PC-3 (cell line): ENCODE measurements around the gene COL6A2. TPM values are rescaled to one million over a fixed set of nuclear protein-coding genes. Genes with fewer than 3 reads are reported as not detected.

Experiments used
- ATAC-seq: fragments of 200-7000 bp; cut with Tn5 transposase; 2 replicates; pipeline ENCODE4 v1.9.1; 2020; ENCODE audit warnings: mild to moderate bottlenecking, moderate library complexity
- BruUV-seq: library from RNA; stranded (reverse); fragments of 400-500 nt; replicated peaks from 2 replicates; lab custom pipeline; 2021; lab: Mats Ljungman, UMichigan
- CTCF ChIA-PET: fragments of 300-600 bp; sonication (Branson Sonifier 250); formaldehyde crosslinking; loops from one replicate; lab custom pipeline; 2022; ENCODE audit warnings: antibody characterized with exemption; lab: Charles Lee
- POLR2A ChIA-PET: fragments of 300-600 bp; sonication (Branson Sonifier 250); formaldehyde crosslinking; loops from one replicate; lab custom pipeline; 2022; ENCODE audit warnings: antibody characterized with exemption; ENCODE audit not compliant: unreplicated experiment; lab: Charles Lee
- DNase-seq: peaks from one replicate; pipeline ENCODE4 v3.0.0-alpha.2; 2015
- H2AFZ ChIP-seq: fragments of 300-600 bp; sonication (generic); 2 replicates; pipeline ENCODE4 v1.6.0; 2016; ENCODE audit warnings: antibody characterized with exemption, low read length
- H3F3A ChIP-seq: fragments of 300-600 bp; sonication (generic); one replicate; pipeline ENCODE4 v1.6.0; 2017; ENCODE audit warnings: antibody characterized with exemption, low read length, control low read depth, mild to moderate bottlenecking; ENCODE audit not compliant: unreplicated experiment
- H3K27ac ChIP-seq: fragments of 300-600 bp; sonication (generic); 2 replicates; pipeline ENCODE4 v1.5.1; 2016; ENCODE audit warnings: mild to moderate bottlenecking, low read length
- H3K27me3 ChIP-seq: fragments of 300-600 bp; sonication (generic); 2 replicates; pipeline ENCODE4 v1.6.1; 2016; ENCODE audit warnings: low read length, mixed read lengths
- H3K36me3 ChIP-seq: fragments of 300-600 bp; sonication (generic); 2 replicates; pipeline ENCODE4 v1.6.1; 2016; ENCODE audit warnings: low read depth, mixed run types, low read length, mixed read lengths
- H3K4me1 ChIP-seq: fragments of 300-600 bp; sonication (generic); 2 replicates; pipeline ENCODE4 v1.5.1; 2016; ENCODE audit warnings: low read length; ENCODE audit not compliant: insufficient read depth
- H3K4me2 ChIP-seq: fragments of 300-600 bp; sonication (generic); 2 replicates; pipeline ENCODE4 v1.6.0; 2016; ENCODE audit warnings: low read length
- H3K4me3 ChIP-seq: fragments of 300-600 bp; sonication (generic); 2 replicates; pipeline ENCODE4 v1.5.1; 2016; ENCODE audit warnings: mild to moderate bottlenecking, low read length, mixed read lengths
- H3K79me2 ChIP-seq: fragments of 300-600 bp; sonication (generic); 2 replicates; pipeline ENCODE4 v1.6.1; 2017; ENCODE audit warnings: low read length, mixed read lengths
- H3K9ac ChIP-seq: fragments of 300-600 bp; sonication (generic); 2 replicates; pipeline ENCODE4 v1.6.0; 2016; ENCODE audit warnings: mild to moderate bottlenecking, low read length
- H3K9me2 ChIP-seq: fragments of 300-600 bp; sonication (generic); replicated peaks from 2 replicates; pipeline ENCODE4 v1.6.1; 2016; ENCODE audit warnings: mixed run types, low read length, mixed read lengths
- H3K9me3 ChIP-seq: fragments of 300-600 bp; sonication (generic); 2 replicates; pipeline ENCODE4 v1.6.1; 2016; ENCODE audit warnings: low read length, mixed read lengths
- H4K20me1 ChIP-seq: fragments of 300-600 bp; sonication (generic); 2 replicates; pipeline ENCODE4 v1.6.1; 2016; ENCODE audit warnings: low read length, mixed read lengths
- CTCF ChIP-seq: fragments of 300-600 bp; sonication (generic); conservative IDR thresholded peaks from 2 replicates; pipeline ENCODE4 v1.5.1; 2017; ENCODE audit warnings: antibody characterized with exemption, low read depth, mild to moderate bottlenecking, low read length
- EZH2 ChIP-seq: fragments of 300-600 bp; sonication (generic); IDR thresholded peaks from one replicate; pipeline ENCODE4 v1.6.1; 2017; ENCODE audit warnings: antibody characterized with exemption, mild to moderate bottlenecking, low read length; ENCODE audit not compliant: unreplicated experiment
- EZH2phosphoT487 ChIP-seq: fragments of 300-600 bp; sonication (generic); IDR thresholded peaks from 2 replicates; pipeline ENCODE4 v1.6.1; 2018; ENCODE audit warnings: mild to moderate bottlenecking, antibody characterized with exemption, low read length, borderline replicate concordance
- intact Hi-C: fragments of 100-400 bp; cut with micrococcal nuclease; formaldehyde crosslinking; loops from 2 replicates; pipeline ENCODE4 v1.9.0; 2023
- total RNA-seq: library from RNA; depleted of rRNA; stranded (reverse); fragments of >200 nt; gene quantifications from 2 replicates; pipeline ENCODE4 v1.2.3, GENCODE V29; 2014

Gene COL6A2
- total RNA-seq, 1 experiment from 2014 or later, result 521 TPM

- DNase-seq (no peak), ATAC-seq (no peak)
- Histone ChIP-seq H4K20me1 (no peaks in the 10 kb centered on the region), H3K9me3 (no peaks in the 10 kb centered on the region), H2AFZ (no peak overlapping the region), H3K9ac (no peak overlapping the region), H3K4me3 (no peak overlapping the region), H3K9me2 (no peaks in the 10 kb centered on the region), H3K36me3 (no peaks in the 10 kb centered on the region), H3K27ac (no peak overlapping the region), H3F3A (no peaks in the 10 kb centered on the region), H3K79me2 (no peaks in the 10 kb centered on the region), H3K4me2 (no peak overlapping the region), H3K27me3 (no peaks in the 10 kb centered on the region), H3K4me1 (no peaks in the 10 kb centered on the region)
- no peak for TF ChIP-seq EZH2phosphoT487
- CTCF ChIA-PET, result no interaction called here
- BruUV-seq, result no TSS peak
- POLR2A ChIA-PET, result no interaction called here
- intact Hi-C loops, result no loop called here
These were observed 10.3 kb upstream of the COL6A2 start for GRCh38 chr21:46087641-46088040.

GRCh38 chr21:46088189-46088588, 9.7 kb upstream of the COL6A2 start:
- TF ChIP-seq CTCF (no peak), EZH2 (no peak), EZH2phosphoT487 (no peak)
- H3K27me3 ChIP-seq, result no peaks in the 10 kb centered on the region
- no peak overlapping the region for H3K4me2 ChIP-seq
- no peak for ATAC-seq
- no peak overlapping the region for H2AFZ ChIP-seq
- BruUV-seq, result no TSS peak
- no peaks in the 10 kb centered on the region for H3K4me1 ChIP-seq
- no peak for DNase-seq
- intact Hi-C loops, result no loop called here
- no peaks in the 10 kb centered on the region for H3F3A ChIP-seq
- no peak overlapping the region for H3K9ac ChIP-seq
- H3K27ac ChIP-seq, result no peak overlapping the region
- H3K36me3 ChIP-seq, result no peaks in the 10 kb centered on the region
- H3K9me2 ChIP-seq, result no peaks in the 10 kb centered on the region
- no peaks in the 10 kb centered on the region for H3K9me3 ChIP-seq
- no peak overlapping the region for H3K4me3 ChIP-seq
- no peaks in the 10 kb centered on the region for H4K20me1 ChIP-seq
- no peaks in the 10 kb centered on the region for H3K79me2 ChIP-seq
- CTCF ChIA-PET, result no interaction called here
- POLR2A ChIA-PET, result no interaction called here

- CTCF ChIA-PET, result interaction anchor here (0.6 kb wide), 1 partner anchor 473 kb away, joined by 5 read pairs; no protein-coding TSS in a partner anchor
These were observed 8.6 kb upstream of the COL6A2 start for GRCh38 chr21:46089285-46089684.

More at GRCh38 chr21:46089285-46089684, 8.6 kb upstream of the COL6A2 start:
- Histone ChIP-seq H3K9me2 (no peaks in the 10 kb centered on the region), H3K27ac (no peak overlapping the region), H3K27me3 (no peaks in the 10 kb centered on the region), H4K20me1 (no peaks in the 10 kb centered on the region), H2AFZ (no peak overlapping the region), H3K4me1 (no peaks in the 10 kb centered on the region), H3F3A (no peaks in the 10 kb centered on the region), H3K79me2 (no peaks in the 10 kb centered on the region), H3K4me2 (no peak overlapping the region), H3K4me3 (no peak overlapping the region), H3K9ac (no peak overlapping the region), H3K9me3 (no peaks in the 10 kb centered on the region), H3K36me3 (no peaks in the 10 kb centered on the region)
- intact Hi-C loops, result no loop called here
- POLR2A ChIA-PET, result no interaction called here
- ATAC-seq (no peak), DNase-seq (no peak)
- BruUV-seq, result no TSS peak
- no peak for TF ChIP-seq EZH2
- TF ChIP-seq EZH2phosphoT487, result no peak
- no peak for TF ChIP-seq CTCF
